Calu3 (cell line): Measurements from ENCODE around the gene CDA. TPM values are rescaled to one million over a fixed set of nuclear protein-coding genes. Genes with fewer than 3 reads are reported as not detected.

Experiments
- BruUV-seq: library from RNA; stranded (reverse); fragments of 400-500 nt; replicated peaks from 2 replicates; lab custom pipeline; 2021; lab: Mats Ljungman, UMichigan
- CTCF ChIA-PET: fragments of 300-600 bp; sonication (Branson Sonifier 250); formaldehyde crosslinking; loops from one replicate; lab custom pipeline; 2022; ENCODE audit warnings: antibody characterized with exemption; lab: Charles Lee
- DNase-seq: peaks from one replicate; pipeline ENCODE4 v3.0.0; 2022
- H3K27ac Mint-ChIP-seq: one replicate; pipeline ENCODE4 v1.8.0; 2022; ENCODE audit warnings: mixed read lengths; ENCODE audit not compliant: unreplicated experiment
- H3K27me3 Mint-ChIP-seq: one replicate; pipeline ENCODE4 v1.8.0; 2022; ENCODE audit warnings: mixed read lengths; ENCODE audit not compliant: unreplicated experiment
- H3K36me3 Mint-ChIP-seq: one replicate; pipeline ENCODE4 v1.8.0; 2022; ENCODE audit warnings: mild to moderate bottlenecking, moderate library complexity, mixed read lengths; ENCODE audit not compliant: insufficient read depth, unreplicated experiment
- H3K4me1 Mint-ChIP-seq: one replicate; pipeline ENCODE4 v1.8.0; 2022; ENCODE audit warnings: mild to moderate bottlenecking, low read depth, mixed read lengths; ENCODE audit not compliant: unreplicated experiment
- H3K4me3 Mint-ChIP-seq: one replicate; pipeline ENCODE4 v1.8.0; 2022; ENCODE audit warnings: mild to moderate bottlenecking, low read depth, moderate library complexity, mixed read lengths; ENCODE audit not compliant: unreplicated experiment
- H3K9me3 Mint-ChIP-seq: one replicate; pipeline ENCODE4 v1.8.0; 2022; ENCODE audit warnings: low read depth, mixed read lengths; ENCODE audit not compliant: unreplicated experiment
- intact Hi-C: fragments of 100-400 bp; cut with micrococcal nuclease; formaldehyde crosslinking; loops from one replicate; pipeline ENCODE4 v1.10.0; 2022; ENCODE audit not compliant: unreplicated experiment
- total RNA-seq: library from RNA; stranded (reverse); gene quantifications from 2 replicates; pipeline ENCODE4 v1.2.3, GENCODE V29; 2022
- TF ChIP-seq, protein P1 (sequence below): fragments of 200-600 bp; IDR thresholded peaks from one replicate; pipeline ENCODE4 v1.8.0; 2022; ENCODE audit warnings: antibody characterized with exemption; ENCODE audit not compliant: unreplicated experiment

The CDA gene
- total RNA-seq, 1 experiment from 2014 or later = 9.0 TPM

DNA sequence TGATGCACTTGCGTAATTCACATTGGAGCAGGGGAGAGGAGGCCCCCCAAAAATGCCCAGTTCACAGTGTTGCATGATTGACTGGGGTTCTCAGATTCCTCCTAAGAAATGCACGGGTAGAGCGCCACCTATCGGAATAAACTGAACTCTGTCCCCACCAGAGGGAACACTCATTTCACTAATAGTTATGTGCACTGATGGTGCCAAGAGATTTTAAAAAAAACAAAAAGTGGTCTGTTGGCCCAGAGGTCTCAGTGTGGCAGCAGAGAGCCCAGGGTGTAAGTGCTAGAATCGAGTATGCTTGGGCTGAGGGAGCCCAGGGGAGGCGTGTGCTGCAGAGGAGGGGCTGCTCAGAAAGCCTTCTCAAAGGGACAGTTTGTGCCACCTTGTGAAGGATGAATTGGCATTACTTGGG is 51.3 kb downstream of the CDA start:
- CTCF ChIA-PET = no interaction called here
- no peaks in the 10 kb centered on the region for H3K27me3 Mint-ChIP-seq
- no peaks in the 10 kb centered on the region for H3K4me1 Mint-ChIP-seq
- DNase-seq = peak; percentile 49
- no TSS peak for BruUV-seq
- H3K4me3 Mint-ChIP-seq = no peak overlapping the region
- TF ChIP-seq, protein P1, sequence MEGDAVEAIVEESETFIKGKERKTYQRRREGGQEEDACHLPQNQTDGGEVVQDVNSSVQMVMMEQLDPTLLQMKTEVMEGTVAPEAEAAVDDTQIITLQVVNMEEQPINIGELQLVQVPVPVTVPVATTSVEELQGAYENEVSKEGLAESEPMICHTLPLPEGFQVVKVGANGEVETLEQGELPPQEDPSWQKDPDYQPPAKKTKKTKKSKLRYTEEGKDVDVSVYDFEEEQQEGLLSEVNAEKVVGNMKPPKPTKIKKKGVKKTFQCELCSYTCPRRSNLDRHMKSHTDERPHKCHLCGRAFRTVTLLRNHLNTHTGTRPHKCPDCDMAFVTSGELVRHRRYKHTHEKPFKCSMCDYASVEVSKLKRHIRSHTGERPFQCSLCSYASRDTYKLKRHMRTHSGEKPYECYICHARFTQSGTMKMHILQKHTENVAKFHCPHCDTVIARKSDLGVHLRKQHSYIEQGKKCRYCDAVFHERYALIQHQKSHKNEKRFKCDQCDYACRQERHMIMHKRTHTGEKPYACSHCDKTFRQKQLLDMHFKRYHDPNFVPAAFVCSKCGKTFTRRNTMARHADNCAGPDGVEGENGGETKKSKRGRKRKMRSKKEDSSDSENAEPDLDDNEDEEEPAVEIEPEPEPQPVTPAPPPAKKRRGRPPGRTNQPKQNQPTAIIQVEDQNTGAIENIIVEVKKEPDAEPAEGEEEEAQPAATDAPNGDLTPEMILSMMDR = peak; percentile 74
- intact Hi-C loops = loop anchor here (1.0 kb wide), 2 partner anchors 65 to 118 kb away; no protein-coding TSS in a partner anchor
- H3K36me3 Mint-ChIP-seq = no peaks in the 10 kb centered on the region
- no peak overlapping the region for H3K27ac Mint-ChIP-seq
- H3K9me3 Mint-ChIP-seq = no peaks in the 10 kb centered on the region

DNA sequence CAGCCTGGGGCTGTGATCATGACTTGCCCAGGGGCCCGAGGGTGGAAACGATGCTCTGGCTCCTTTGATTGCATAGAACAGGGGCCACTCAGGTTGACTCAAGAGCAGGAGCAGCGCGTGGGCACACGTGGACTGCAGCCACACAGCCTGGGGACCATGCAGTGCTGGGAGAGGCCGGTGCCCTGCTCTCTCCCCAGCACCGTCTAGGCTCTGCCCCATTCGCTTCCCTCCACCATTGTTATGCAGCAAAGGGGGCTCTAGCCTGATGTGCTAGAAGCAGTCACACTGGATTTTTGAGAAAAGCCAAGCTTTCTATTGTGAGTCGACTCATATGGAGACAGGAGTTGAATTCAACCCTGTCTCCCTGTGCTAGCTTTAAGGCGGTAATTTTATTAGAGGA is 53.1 kb downstream of the CDA start:
- H3K27ac Mint-ChIP-seq = no peak overlapping the region
- H3K36me3 Mint-ChIP-seq = peaks cover 7% of the 10 kb centered on the region
- DNase-seq = no peak
- no peak overlapping the region for H3K4me3 Mint-ChIP-seq
- no peaks in the 10 kb centered on the region for H3K27me3 Mint-ChIP-seq
- intact Hi-C loops = no loop called here
- TF ChIP-seq, protein P1 = no peak
- no TSS peak for BruUV-seq
- no peaks in the 10 kb centered on the region for H3K4me1 Mint-ChIP-seq
- H3K9me3 Mint-ChIP-seq = no peaks in the 10 kb centered on the region
- CTCF ChIA-PET = interaction anchor here (0.6 kb wide), 2 partner anchors 40 to 224 kb away, joined by 3 to 7 read pairs; no protein-coding TSS in a partner anchor

DNA sequence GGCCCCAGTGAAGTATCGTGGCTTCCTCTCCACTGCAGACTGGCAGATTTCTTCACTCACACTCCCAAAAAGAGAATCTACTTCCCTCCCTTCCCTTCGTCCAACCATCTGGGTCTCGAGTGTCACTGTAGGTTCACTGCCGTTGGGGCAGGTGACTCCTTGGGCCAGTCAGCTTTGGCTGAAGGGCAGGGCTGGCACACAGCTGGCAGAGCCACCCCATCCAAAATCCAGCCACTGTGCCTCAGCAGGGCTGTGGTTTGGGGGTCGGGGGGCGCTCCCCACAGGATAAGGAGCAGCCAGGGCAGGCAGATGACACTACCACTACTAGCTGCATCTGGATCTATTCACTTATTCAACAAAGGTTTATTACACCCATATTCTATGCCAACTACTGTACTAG is 54.2 kb downstream of the CDA start:
- Mint-ChIP-seq H3K27ac (no peak overlapping the region), H3K4me1 (no peaks in the 10 kb centered on the region)
- CTCF ChIA-PET = no interaction called here

DNA sequence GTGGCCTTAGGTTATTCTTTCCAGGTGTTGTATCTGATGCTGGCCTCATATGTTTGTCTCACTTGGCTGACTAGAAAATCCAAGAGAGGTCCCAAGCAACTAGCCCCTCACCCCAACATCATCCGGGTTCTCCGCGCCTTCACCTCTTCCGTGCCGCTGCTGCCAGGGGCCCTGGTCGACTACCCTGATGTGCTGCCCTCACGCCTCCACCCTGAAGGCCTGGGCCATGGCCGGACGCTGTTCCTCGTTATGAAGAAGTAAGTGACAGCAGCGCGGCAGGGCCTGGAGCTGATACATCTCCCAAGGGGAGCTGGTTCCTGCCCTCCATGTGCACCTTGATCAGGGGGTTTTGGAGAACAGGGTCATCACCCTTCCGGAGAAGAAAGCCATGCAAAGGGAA is 55.5 kb downstream of the CDA start:
- H3K27me3 Mint-ChIP-seq = no peaks in the 10 kb centered on the region

More for the DNA sequence above, 54.2 kb downstream of the CDA start:
- TF ChIP-seq, protein P1 = no peak
- intact Hi-C loops = no loop called here
- no peak overlapping the region for H3K4me3 Mint-ChIP-seq
- no peak for DNase-seq
- peaks cover 11% of the 10 kb centered on the region for H3K36me3 Mint-ChIP-seq
- no peaks in the 10 kb centered on the region for H3K27me3 Mint-ChIP-seq
- no TSS peak for BruUV-seq
- no peaks in the 10 kb centered on the region for H3K9me3 Mint-ChIP-seq

More for the DNA sequence above, 55.5 kb downstream of the CDA start:
- CTCF ChIA-PET = no interaction called here
- H3K4me3 Mint-ChIP-seq = no peak overlapping the region
- intact Hi-C loops = no loop called here
- H3K4me1 Mint-ChIP-seq = no peaks in the 10 kb centered on the region
- peaks cover 24% of the 10 kb centered on the region for H3K36me3 Mint-ChIP-seq
- BruUV-seq = no TSS peak
- no peaks in the 10 kb centered on the region for H3K9me3 Mint-ChIP-seq
- no peak overlapping the region for H3K27ac Mint-ChIP-seq
- no peak for DNase-seq
- TF ChIP-seq, protein P1 = no peak
